Activated CD8-positive, alpha-beta memory T cell treated with anti-CD3 and anti-CD28 coated beads, Interleukin-2, amount 10 ng/mL, durations not matched to agents 7 days and 5 days (primary cell): ENCODE measurements around the gene SLC27A4. TPM values are rescaled to one million over a fixed set of nuclear protein-coding genes. Genes with fewer than 3 reads are reported as not detected.
"Not testable (repeated sequence)": the region's sequence is repeated elsewhere in the genome, so short reads cannot be mapped to it uniquely, and the experiment has no call there.

ENCODE experiments used
- ATAC-seq: fragments of 150-1000 bp; cut with Tn5 transposase; one replicate; pipeline ENCODE4 v1.10.0; 2021; ENCODE audit warnings: moderate library complexity
- CTCF ChIA-PET: fragments of 350-600 bp; sonication (Branson Sonifier 250); formaldehyde crosslinking; loops from one replicate; lab custom pipeline; 2021; ENCODE audit warnings: antibody characterized with exemption; lab: Charles Lee
- DNase-seq: peaks from one replicate; pipeline ENCODE4 v3.0.0-alpha.2; 2020
- H3K27ac Mint-ChIP-seq: one replicate; pipeline ENCODE4 v1.8.0; 2021; ENCODE audit warnings: mild to moderate bottlenecking, mixed read lengths
- H3K27me3 Mint-ChIP-seq: one replicate; pipeline ENCODE4 v1.8.0; 2021; ENCODE audit warnings: mixed read lengths
- H3K36me3 Mint-ChIP-seq: one replicate; pipeline ENCODE4 v1.8.0; 2021; ENCODE audit warnings: mild to moderate bottlenecking, mixed read lengths
- H3K4me1 Mint-ChIP-seq: one replicate; pipeline ENCODE4 v1.8.0; 2021; ENCODE audit warnings: mixed read lengths
- H3K4me3 Mint-ChIP-seq: one replicate; pipeline ENCODE4 v1.8.0; 2021; ENCODE audit warnings: mild to moderate bottlenecking, moderate library complexity, mixed read lengths
- H3K9me3 Mint-ChIP-seq: one replicate; pipeline ENCODE4 v1.8.0; 2022; ENCODE audit warnings: low read depth, mixed read lengths
- total RNA-seq, 2 experiments: library from RNA; stranded (reverse); gene quantifications; one replicate each; pipeline ENCODE4 v1.2.3, GENCODE V29; 2021

Gene SLC27A4
- total RNA-seq, 2 experiments from 2014 or later = 19.3 to 26.1 TPM

GRCh38 chr9:128337936-128338335 lies 2.4 kb upstream of the SLC27A4 start:
- Mint-ChIP-seq H3K9me3 (no peaks in the 10 kb centered on the region), H3K4me1 (peaks cover 9% of the 10 kb centered on the region), H3K36me3 (no peaks in the 10 kb centered on the region), H3K4me3 (no peak overlapping the region), H3K27ac (no peak overlapping the region), H3K27me3 (no peaks in the 10 kb centered on the region)
- CTCF ChIA-PET = interaction anchor here (0.7 to 1.6 kb wide), 3 partner anchors 16 to 41 kb away, joined by 3 to 5 read pairs (median 3); no protein-coding TSS in a partner anchor
- no peak for DNase-seq
- no peak for ATAC-seq

DNA sequence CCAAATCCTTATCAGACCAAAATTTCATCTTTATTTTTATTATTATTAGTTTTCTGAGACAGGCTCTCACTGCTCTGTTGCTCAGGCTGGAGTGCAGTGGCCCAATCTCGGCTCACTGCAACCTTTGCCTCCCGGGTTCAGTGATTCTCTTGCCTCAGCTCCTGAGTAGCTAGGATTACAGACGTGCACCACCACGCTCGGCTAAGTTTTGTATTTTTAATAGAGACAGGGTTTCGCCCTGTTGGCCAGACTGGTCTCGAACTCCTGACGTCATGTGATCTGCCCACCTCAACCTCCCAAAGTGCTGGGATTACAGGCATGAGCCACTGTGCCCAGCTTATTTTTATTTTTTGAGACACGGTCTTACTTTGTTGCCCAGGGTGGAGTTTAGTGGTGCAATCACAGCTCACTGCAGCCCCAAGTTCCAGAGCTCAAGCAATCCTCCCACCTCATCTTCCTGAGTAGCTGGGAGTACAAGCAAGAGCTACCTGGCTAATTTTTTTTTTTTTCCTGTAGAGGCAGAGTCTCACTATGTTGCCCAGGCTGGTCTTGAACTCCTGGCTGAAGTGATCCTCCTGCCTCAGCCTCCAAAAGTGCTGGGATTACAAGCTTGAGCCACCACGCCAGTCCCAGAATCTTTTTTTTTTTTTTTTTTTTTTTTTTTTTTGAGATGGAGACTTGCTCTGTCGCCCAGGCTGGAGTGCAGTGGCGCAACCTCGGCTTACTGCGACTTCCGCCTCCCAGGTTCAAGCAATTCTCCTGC lies 1.3 kb upstream of the SLC27A4 start:
- not testable (repeated sequence) for H3K4me1 Mint-ChIP-seq, ATAC-seq, H3K36me3 Mint-ChIP-seq, H3K27me3 Mint-ChIP-seq, H3K4me3 Mint-ChIP-seq, H3K9me3 Mint-ChIP-seq, H3K27ac Mint-ChIP-seq, DNase-seq
- CTCF ChIA-PET = interaction anchor here (0.7 to 1.7 kb wide), 3 partner anchors 22 to 45 kb away, joined by 3 to 8 read pairs (median 3); no protein-coding TSS in a partner anchor

GRCh38 chr9:128340691-128341434 lies 536 bp downstream of the SLC27A4 start:
- Mint-ChIP-seq H3K4me3 (peak overlapping the region; percentile 79), H3K27me3 (no peaks in the 10 kb centered on the region), H3K36me3 (no peaks in the 10 kb centered on the region), H3K9me3 (no peaks in the 10 kb centered on the region), H3K27ac (peak overlapping the region; percentile 79), H3K4me1 (peaks cover 9% of the 10 kb centered on the region)
- peak; percentile 47 for DNase-seq
- ATAC-seq = peak; percentile 67
- CTCF ChIA-PET = interaction anchor here (0.7 to 1.9 kb wide), 33 partner anchors 8 to 203 kb away, joined by 3 to 24 read pairs (median 6); partner anchors contain the start of genes CERCAM, CIZ1, COQ4 and DNM1

DNA sequence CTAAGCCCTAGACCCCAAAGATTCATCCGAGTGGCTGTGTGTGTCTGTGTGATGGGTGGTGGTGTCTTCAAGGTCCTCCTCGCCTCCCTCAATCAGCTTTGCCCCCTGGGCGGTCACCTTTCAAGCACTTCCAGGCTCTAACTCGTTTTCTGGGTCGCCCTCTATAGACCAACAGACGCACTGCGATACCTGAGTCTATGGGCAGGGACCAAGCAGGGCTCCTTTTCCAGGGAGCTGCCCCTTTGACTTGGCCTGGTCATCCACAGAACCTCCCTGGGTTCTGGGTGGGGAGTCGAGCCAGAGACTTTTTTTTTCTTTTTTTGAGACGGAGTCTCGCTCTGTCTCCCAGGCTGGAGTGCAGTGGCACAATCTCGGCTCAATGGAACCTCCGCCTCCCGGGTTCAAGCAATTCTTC lies 1.1 kb downstream of the SLC27A4 start:
- peak; percentile 61 for ATAC-seq
- DNase-seq = peak; percentile 88
- peaks cover 9% of the 10 kb centered on the region for H3K4me1 Mint-ChIP-seq
- CTCF ChIA-PET = interaction anchor here (0.7 to 1.9 kb wide), 33 partner anchors 8 to 203 kb away, joined by 3 to 24 read pairs (median 6); partner anchors contain the start of genes CERCAM, CIZ1, COQ4 and DNM1
- no peaks in the 10 kb centered on the region for H3K9me3 Mint-ChIP-seq
- H3K27me3 Mint-ChIP-seq = no peaks in the 10 kb centered on the region
- H3K4me3 Mint-ChIP-seq = peak overlapping the region; percentile 79
- H3K27ac Mint-ChIP-seq = peak overlapping the region; percentile 79
- H3K36me3 Mint-ChIP-seq = no peaks in the 10 kb centered on the region

DNA sequence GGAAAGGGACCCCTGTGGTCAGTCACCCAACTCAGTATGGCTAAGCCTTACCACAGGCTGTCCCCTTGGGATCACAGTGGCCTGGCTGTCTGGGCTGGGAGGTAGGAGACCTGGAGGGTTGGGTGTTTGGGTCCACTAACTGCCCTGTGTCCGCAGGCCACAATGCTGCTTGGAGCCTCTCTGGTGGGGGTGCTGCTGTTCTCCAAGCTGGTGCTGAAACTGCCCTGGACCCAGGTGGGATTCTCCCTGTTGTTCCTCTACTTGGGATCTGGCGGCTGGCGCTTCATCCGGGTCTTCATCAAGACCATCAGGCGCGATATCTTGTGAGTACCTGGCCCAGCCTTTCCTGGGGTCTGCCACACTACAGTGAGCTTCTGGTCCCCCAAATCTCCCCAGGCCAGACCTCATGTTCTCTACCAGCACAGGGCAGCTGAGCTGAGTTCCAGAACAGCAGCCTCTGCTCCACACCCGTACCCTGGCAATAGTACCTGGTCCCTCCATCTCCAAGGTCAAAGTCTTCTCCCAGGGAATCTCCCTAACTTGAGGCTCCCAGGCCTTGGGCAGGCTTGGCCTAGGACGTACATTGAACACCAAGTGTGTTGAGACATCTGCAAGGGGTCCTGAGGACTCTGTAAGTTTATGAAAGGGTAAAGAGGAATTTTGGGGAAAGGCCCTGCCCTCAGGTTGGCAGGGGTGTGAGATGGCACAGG lies 2.8 kb downstream of the SLC27A4 start:
- DNase-seq = no peak
- Mint-ChIP-seq H3K4me1 (peaks cover 9% of the 10 kb centered on the region), H3K27ac (no peak overlapping the region), H3K9me3 (no peaks in the 10 kb centered on the region), H3K4me3 (no peak overlapping the region), H3K27me3 (no peaks in the 10 kb centered on the region), H3K36me3 (no peaks in the 10 kb centered on the region)
- ATAC-seq = no peak
- CTCF ChIA-PET = interaction anchor here (1.3 to 2.1 kb wide), 4 partner anchors 19 to 48 kb away, joined by 3 to 6 read pairs (median 4); partner anchors contain the start of gene URM1

- peaks cover 9% of the 10 kb centered on the region for H3K4me1 Mint-ChIP-seq
- ATAC-seq = no peak
- no peak overlapping the region for H3K4me3 Mint-ChIP-seq
- H3K27me3 Mint-ChIP-seq = no peaks in the 10 kb centered on the region
- H3K36me3 Mint-ChIP-seq = no peaks in the 10 kb centered on the region
- CTCF ChIA-PET = interaction anchor here (1.3 to 2.1 kb wide), 3 partner anchors 19 to 48 kb away, joined by 3 to 6 read pairs (median 5); partner anchors contain the start of gene URM1
- H3K9me3 Mint-ChIP-seq = no peaks in the 10 kb centered on the region
- DNase-seq = no peak
- H3K27ac Mint-ChIP-seq = no peak overlapping the region
Observed at GRCh38 chr9:128343855-128344254, 3.5 kb downstream of the SLC27A4 start.

DNA sequence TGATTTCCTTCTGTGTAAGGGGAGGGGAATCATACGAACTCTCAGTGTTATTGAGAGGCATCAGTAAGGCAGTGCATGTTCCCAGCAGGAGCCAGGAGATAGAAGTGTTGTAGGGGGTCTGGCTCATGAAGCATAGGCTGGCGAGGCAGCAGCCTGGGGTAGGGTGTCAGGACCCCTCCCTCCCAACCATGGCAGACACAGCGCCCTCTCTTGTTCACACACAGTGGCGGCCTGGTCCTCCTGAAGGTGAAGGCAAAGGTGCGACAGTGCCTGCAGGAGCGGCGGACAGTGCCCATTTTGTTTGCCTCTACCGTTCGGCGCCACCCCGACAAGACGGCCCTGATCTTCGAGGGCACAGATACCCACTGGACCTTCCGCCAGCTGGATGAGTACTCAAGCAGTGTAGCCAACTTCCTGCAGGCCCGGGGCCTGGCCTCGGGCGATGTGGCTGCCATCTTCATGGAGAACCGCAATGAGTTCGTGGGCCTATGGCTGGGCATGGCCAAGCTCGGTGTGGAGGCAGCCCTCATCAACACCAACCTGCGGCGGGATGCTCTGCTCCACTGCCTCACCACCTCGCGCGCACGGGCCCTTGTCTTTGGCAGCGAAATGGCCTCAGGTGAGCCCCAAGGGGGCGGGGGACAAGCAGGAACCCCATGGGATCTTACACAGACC lies 4.7 kb downstream of the SLC27A4 start:
- Mint-ChIP-seq H3K4me3 (no peak overlapping the region), H3K27me3 (no peaks in the 10 kb centered on the region), H3K36me3 (no peaks in the 10 kb centered on the region), H3K4me1 (peaks cover 5% of the 10 kb centered on the region), H3K9me3 (no peaks in the 10 kb centered on the region), H3K27ac (no peak overlapping the region)
- DNase-seq (no peak), ATAC-seq (no peak)
- CTCF ChIA-PET = interaction anchor here (2.1 kb wide), 1 partner anchor 50 kb away, joined by 6 read pairs; no protein-coding TSS in a partner anchor

DNA sequence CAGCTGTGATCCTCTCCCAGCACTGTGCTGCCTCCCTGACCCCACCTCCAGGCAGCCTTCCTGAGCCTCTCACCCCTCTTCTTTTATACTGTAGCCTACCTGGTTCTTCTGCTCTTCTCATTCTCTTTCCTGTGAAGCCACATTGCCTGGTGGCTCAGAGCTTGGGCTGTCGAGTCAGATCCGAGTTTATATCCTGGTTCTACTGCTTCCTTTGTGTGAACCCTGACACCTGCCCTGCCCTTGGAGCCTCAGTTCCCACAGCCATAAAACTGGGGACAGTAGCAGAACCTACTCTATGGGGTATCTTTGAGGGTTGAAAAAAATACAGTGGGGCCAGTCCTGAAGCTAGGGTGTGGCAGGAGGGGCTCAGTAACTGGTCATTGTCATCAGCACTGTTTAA lies 8.8 kb downstream of the SLC27A4 start:
- H3K36me3 Mint-ChIP-seq = peaks cover 3% of the 10 kb centered on the region
- H3K27me3 Mint-ChIP-seq = no peaks in the 10 kb centered on the region
- ATAC-seq (no peak), DNase-seq (no peak)
- H3K4me3 Mint-ChIP-seq = no peak overlapping the region
- no peaks in the 10 kb centered on the region for H3K4me1 Mint-ChIP-seq
- H3K9me3 Mint-ChIP-seq = no peaks in the 10 kb centered on the region
- no peak overlapping the region for H3K27ac Mint-ChIP-seq
- CTCF ChIA-PET = interaction anchor here (1.0 to 1.7 kb wide), 3 partner anchors 8 to 54 kb away, joined by 3 to 5 read pairs (median 4); no protein-coding TSS in a partner anchor

- Mint-ChIP-seq H3K4me1 (no peaks in the 10 kb centered on the region), H3K27me3 (no peaks in the 10 kb centered on the region), H3K4me3 (no peak overlapping the region), H3K27ac (no peak overlapping the region), H3K9me3 (no peaks in the 10 kb centered on the region), H3K36me3 (peaks cover 3% of the 10 kb centered on the region)
- ATAC-seq (no peak), DNase-seq (no peak)
- CTCF ChIA-PET = interaction anchor here (1.0 to 1.7 kb wide), 4 partner anchors 8 to 55 kb away, joined by 3 to 5 read pairs (median 4); no protein-coding TSS in a partner anchor
Observed at GRCh38 chr9:128349772-128350171, 9.4 kb downstream of the SLC27A4 start.

DNA sequence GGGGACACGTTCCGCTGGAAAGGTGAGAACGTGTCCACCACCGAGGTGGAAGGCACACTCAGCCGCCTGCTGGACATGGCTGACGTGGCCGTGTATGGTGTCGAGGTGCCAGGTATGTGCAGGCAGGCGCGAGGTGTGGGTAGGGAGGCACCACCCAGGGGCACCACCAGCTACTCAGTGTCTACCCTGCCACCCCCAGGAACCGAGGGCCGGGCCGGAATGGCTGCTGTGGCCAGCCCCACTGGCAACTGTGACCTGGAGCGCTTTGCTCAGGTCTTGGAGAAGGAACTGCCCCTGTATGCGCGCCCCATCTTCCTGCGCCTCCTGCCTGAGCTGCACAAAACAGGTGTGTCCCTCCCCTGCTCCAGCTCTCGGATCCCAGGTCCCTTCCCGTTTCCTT lies 15.1 kb downstream of the SLC27A4 start:
- Mint-ChIP-seq H3K4me3 (no peak overlapping the region), H3K36me3 (peaks cover 3% of the 10 kb centered on the region), H3K27me3 (no peaks in the 10 kb centered on the region), H3K9me3 (no peaks in the 10 kb centered on the region), H3K4me1 (no peaks in the 10 kb centered on the region), H3K27ac (no peak overlapping the region)
- DNase-seq = no peak
- no peak for ATAC-seq
- CTCF ChIA-PET = interaction anchor here (1.8 to 3.7 kb wide), 2 partner anchors 11 to 14 kb away, joined by 4 to 18 read pairs; no protein-coding TSS in a partner anchor

- no peaks in the 10 kb centered on the region for H3K36me3 Mint-ChIP-seq
- no peak overlapping the region for H3K27ac Mint-ChIP-seq
- no peaks in the 10 kb centered on the region for H3K27me3 Mint-ChIP-seq
- H3K4me1 Mint-ChIP-seq = peaks cover 9% of the 10 kb centered on the region
- DNase-seq = no peak
- CTCF ChIA-PET = interaction anchor here (3.7 kb wide), 1 partner anchor 16 kb away, joined by 18 read pairs; no protein-coding TSS in a partner anchor
- no peaks in the 10 kb centered on the region for H3K9me3 Mint-ChIP-seq
- H3K4me3 Mint-ChIP-seq = no peak overlapping the region
- no peak for ATAC-seq
Observed at GRCh38 chr9:128358090-128358489, 17.8 kb downstream of the SLC27A4 start.

- CTCF ChIA-PET = no interaction called here
- no peak for ATAC-seq
- peaks cover 9% of the 10 kb centered on the region for H3K4me1 Mint-ChIP-seq
- DNase-seq = no peak
- no peaks in the 10 kb centered on the region for H3K27me3 Mint-ChIP-seq
- H3K4me3 Mint-ChIP-seq = no peak overlapping the region
- no peaks in the 10 kb centered on the region for H3K9me3 Mint-ChIP-seq
- no peak overlapping the region for H3K27ac Mint-ChIP-seq
- no peaks in the 10 kb centered on the region for H3K36me3 Mint-ChIP-seq
Observed at GRCh38 chr9:128358861-128359260, 18.5 kb downstream of the SLC27A4 start.
